Measurements from ENCODE around the gene ESPL1. TPM values are rescaled to one million over a fixed set of nuclear protein-coding genes. Genes with fewer than 3 reads are reported as not detected.

The ESPL1 gene
- 10.2 TPM for polyA plus RNA-seq (2012; ENCODE audit: insufficient read length, low read depth)

GRCh38 chr12:53267999-53268629 lies at the start of gene ESPL1:
ESPL1 (plus strand) TSS chr12:53268299; CDS start chr12:53268767, 468 bp downstream.
- TF ChIP-seq REST (IDR thresholded peaks at IDR 0.05; ENCODE audit: insufficient read depth in 1 of 2, low read depth in 2 of 2, low read length in 2 of 2), result no peak
- TF ChIP-seq POLR2AphosphoS5 (IDR thresholded peaks at IDR 0.05; ENCODE audit: low read depth, low read length), result peak; percentile 68
- TF ChIP-seq SIN3A (IDR thresholded peaks at IDR 0.05; ENCODE audit: borderline replicate concordance, insufficient read depth, low read length), result peak; percentile 60; the same call in 1 of the 2 replicates
- peak; percentile 21 for TF ChIP-seq FOXP2 (optimal IDR thresholded peaks at IDR 0.05; ENCODE audit: borderline replicate concordance, extremely low read depth, extremely low read length, insufficient read depth)
- peak; percentile 73; the same call in 1 of the 2 replicates for TF ChIP-seq TAF1 (IDR thresholded peaks at IDR 0.05; ENCODE audit: borderline replicate concordance, insufficient read depth, low read length)

- TF ChIP-seq SIN3A (IDR thresholded peaks at IDR 0.05; ENCODE audit: borderline replicate concordance, insufficient read depth, low read length) (no peak), REST (IDR thresholded peaks at IDR 0.05; ENCODE audit: insufficient read depth in 1 of 2, low read depth in 2 of 2, low read length in 2 of 2) (no peak), POLR2AphosphoS5 (IDR thresholded peaks at IDR 0.05; ENCODE audit: low read depth, low read length) (no peak), TAF1 (IDR thresholded peaks at IDR 0.05; ENCODE audit: borderline replicate concordance, insufficient read depth, low read length) (no peak), FOXP2 (optimal IDR thresholded peaks at IDR 0.05; ENCODE audit: borderline replicate concordance, extremely low read depth, extremely low read length, insufficient read depth) (no peak)
Measured at GRCh38 chr12:53218551-53219291, 49.4 kb upstream of the ESPL1 start.

GRCh38 chr12:53219292-53219955 lies 48.7 kb upstream of the ESPL1 start:
- TF ChIP-seq SIN3A (IDR thresholded peaks at IDR 0.05; ENCODE audit: borderline replicate concordance, insufficient read depth, low read length) (peak; percentile 70; the same call in 1 of the 2 replicates), FOXP2 (optimal IDR thresholded peaks at IDR 0.05; ENCODE audit: borderline replicate concordance, extremely low read depth, extremely low read length, insufficient read depth) (no peak)

- TF ChIP-seq SIN3A (IDR thresholded peaks at IDR 0.05; ENCODE audit: borderline replicate concordance, insufficient read depth, low read length) (peak; percentile 35; the same call in 1 of the 2 replicates), REST (IDR thresholded peaks at IDR 0.05; ENCODE audit: insufficient read depth in 1 of 2, low read depth in 2 of 2, low read length in 2 of 2) (no peak), TAF1 (IDR thresholded peaks at IDR 0.05; ENCODE audit: borderline replicate concordance, insufficient read depth, low read length) (0 out of 2 replicates have a peak, but pooled peaks have one; percentile 11), POLR2AphosphoS5 (IDR thresholded peaks at IDR 0.05; ENCODE audit: low read depth, low read length) (no peak), FOXP2 (optimal IDR thresholded peaks at IDR 0.05; ENCODE audit: borderline replicate concordance, extremely low read depth, extremely low read length, insufficient read depth) (no peak)
Measured at GRCh38 chr12:53219956-53220693, 48.0 kb upstream of the ESPL1 start.
